NCI-H510A (cell line): ENCODE results near the gene FAM53C.
"Not testable (repeated sequence)": the region's sequence is repeated elsewhere in the genome, so short reads cannot be mapped to it uniquely, and the experiment has no call there.

Experiments
- DNase-seq: peaks from one replicate; lab custom pipeline; 2025; lab: John Stamatoyannopoulos, UW

The FAM53C gene

DNA sequence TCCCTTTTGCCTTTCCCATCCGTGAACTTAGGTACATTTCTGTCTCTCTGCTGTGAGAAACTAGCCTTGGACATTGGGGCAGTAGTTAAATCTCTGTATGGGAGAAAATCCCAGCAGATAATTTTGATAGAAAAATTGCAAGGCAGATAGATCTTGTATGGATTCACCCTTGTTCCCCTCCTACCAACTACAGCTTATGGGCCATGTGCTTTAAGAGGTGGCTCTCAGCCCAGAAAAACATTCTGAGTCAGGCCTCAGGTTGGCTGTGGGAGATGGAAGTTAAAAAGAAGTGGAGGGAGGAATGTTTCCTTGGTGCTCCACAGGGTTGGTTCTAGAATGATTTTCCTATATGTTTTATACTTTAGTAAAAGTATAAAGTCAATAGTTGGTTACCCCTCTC is 13.0 kb downstream of the FAM53C start:
- no peak for DNase-seq

DNA sequence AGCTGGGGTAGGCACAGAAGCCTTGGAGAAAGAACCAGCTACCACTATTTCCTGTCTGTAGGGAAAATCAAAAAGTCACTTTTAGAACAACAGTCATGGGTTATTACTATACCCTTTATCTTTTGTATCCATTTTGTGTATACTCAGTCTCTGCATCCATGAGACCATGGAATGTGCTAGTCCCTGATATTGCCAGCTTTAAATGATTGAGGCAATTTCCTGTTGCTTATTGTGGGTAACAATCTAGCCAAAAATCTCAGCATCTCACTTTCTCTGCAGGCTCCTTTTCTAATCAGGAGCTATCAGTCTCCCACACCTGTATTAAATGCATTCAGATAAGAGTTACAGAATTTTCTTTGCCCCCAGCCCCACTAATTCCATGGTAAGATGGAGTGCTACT is 13.5 kb downstream of the FAM53C start:
- no peak for DNase-seq

DNA sequence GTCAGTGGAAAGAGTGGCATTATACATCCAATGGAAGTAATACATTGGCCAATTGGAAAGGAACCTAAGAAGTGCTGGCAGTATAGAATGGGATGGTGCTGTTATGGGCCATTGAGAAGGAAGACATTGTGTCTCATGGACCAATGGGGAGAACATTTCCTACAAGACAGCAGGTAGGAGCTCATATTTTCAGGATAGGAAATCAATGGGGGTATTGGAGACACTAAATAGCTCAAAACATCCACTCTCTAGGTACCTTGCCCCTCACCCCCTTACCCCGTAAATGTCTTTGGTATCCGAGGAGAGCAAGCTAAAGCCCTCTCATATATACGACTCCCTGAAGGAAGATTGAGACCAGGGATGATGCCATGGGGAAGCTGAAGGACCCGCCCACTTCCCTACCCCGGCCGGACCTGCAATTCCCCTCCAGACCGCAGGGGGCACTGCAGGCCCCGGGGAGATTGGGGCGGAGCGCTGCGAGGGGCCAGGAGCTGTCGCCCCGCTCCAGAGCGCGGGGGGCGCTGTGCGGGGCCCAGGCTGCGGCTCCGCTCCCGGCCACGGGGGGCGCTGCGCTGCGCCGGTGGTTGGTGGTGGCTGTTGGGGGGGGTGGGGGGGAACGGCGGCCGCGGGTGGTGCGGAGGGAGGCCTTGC is 14.1 kb downstream of the FAM53C start, which contains the start of gene KDM3B:
KDM3B (plus strand) TSS at position 615 of the 651 bp plus-strand sequence. CDS start 111 bp downstream, outside the sequence.
- no peak for DNase-seq

DNA sequence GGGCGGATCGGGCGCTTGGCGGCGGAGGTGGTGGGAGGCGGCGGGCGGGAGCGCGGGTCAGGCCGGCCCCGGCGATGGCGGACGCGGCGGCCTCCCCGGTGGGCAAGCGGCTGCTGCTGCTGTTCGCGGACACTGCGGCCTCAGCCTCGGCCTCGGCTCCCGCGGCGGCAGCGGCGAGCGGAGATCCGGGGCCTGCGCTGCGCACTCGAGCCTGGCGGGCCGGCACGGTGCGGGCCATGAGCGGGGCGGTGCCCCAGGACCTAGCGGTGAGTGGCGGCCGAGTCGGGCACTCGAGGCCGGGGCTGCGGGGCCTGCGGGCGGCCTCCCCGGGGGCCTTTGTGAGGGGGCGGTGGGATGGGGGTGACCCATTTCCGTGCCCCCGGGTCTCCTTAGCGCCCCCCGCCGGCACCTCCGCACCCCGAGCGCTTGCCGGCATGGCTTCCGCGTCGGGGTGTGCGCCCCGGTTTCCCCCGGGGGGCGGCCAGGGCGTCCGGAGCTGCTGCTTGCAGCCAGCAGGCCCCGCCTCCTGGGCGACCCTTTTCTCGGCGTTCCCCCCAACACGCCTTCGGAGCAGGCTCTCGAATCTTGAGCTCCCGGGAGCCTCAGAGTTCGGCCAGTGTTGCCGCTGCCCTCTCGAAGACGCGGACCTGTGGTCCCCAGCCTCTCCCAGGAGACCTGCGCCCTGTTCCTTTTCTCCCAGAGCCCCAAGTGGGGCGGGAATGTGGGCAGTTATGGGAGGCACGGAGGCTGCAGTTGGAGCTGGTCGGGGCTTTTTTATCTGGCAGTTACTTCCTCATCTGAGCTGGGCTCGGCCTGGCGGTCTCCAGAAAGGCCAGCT is 14.9 kb downstream of the FAM53C start:
- DNase-seq, result no peak

DNA sequence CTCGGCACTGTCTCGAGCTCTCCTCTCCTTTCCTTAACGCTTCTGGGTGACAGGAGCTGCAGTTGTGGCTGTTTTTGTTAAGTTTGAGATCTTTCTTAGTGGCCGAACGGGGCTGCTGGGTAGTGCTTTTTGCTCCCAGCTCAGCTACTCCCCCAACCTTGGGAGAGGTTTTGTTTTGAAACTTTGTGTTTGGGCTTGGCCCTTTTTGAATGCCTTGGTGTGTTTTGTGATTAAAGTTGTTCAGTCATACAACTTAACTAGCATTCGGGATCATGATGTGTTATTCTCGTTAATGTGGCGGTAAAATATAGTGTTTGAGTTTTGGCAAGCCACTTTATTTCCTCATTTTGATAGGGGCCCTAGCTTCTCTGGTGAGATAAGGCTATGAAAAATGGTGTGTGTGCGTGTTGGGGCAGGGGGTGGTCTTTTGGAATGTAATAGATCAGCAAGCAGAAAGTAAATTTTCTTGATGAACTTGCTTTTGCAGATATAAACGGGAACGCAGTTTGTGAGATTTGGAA is 15.6 kb downstream of the FAM53C start:
- DNase-seq, result no peak

DNA sequence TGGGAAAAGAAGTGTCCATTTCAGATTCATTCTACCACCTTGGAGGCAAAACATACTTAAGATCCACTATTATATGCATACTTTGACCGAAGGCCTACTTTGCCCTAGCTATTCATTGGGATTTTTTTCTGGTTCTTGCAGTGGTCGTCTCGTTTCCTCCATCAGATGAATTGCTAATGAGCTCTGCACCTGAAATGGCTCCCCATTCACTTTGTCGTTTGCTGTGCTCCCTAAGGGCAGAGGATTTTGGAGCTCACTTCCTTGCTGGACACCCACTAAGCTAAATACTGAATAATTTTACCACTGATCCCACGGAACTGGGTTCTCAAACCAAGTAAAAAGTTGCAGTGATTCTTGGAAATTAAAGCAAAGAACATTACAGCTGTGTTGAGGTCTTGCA is 16.3 kb downstream of the FAM53C start:
- no peak for DNase-seq

DNA sequence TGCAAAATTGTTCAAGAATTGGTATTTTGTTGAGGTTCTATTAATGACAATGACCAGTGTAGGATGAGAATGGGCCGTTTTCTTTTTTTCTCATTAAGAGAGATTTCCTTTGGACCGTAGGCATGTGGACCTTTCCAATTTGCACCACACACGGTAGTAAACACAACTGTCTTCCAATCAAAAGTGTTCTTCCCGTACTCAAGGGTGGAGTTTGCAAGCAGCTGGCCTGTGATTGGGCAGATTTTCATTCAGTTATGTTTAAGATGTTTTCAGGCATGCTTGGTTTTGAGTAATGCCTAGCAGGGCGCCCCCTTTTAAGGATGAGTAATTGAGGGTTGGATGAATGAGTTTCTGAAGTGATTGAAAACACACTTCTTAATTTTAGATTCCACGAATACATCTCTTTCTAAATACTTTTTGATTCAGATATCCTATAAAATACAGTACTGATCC is 16.9 kb downstream of the FAM53C start:
- DNase-seq, result no peak

DNA sequence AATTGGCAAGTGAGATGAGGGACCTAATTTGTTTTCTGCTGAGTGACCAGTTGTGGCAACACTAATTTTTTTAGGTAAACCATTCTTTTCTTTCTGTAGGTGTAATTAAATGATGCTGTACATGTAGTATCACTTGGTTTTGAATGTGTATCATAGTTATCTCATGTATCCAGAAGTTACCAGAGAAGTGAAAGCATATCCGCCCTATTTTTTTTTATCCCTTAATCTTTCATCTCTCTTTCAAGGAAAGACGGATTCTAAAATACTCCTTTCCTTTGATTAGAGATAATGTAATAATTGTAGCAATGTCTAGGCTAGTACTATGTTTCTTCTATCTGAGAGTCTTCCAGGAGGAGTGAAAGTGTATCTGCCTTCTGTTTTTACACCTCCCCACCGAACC is 21.6 kb downstream of the FAM53C start:
- DNase-seq, result no peak

DNA sequence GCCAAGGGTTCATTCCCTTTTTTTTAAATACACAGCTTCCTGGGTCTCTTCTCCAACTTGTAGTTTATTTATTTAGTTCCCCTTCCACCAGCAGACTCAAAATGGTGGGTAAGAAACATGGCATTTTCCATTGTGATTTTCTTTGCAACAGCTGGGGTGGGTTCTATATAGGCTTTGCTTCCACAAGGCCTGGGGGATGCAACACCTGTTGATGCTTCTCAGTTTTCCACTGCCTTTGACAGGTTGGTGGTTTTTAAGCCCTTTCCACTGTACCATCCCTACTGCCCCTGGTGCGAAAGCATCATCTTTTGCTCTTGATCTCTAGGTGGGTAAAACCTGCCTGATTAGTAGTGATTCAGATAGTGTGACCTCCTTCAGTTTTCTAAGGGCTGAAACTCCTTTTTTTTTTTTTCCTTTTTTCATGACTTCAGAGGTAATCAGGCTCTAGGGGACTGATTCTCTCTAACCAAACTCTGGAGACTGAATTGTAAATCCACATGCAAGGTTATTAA is 22.9 kb downstream of the FAM53C start:
- DNase-seq, result no peak

DNA sequence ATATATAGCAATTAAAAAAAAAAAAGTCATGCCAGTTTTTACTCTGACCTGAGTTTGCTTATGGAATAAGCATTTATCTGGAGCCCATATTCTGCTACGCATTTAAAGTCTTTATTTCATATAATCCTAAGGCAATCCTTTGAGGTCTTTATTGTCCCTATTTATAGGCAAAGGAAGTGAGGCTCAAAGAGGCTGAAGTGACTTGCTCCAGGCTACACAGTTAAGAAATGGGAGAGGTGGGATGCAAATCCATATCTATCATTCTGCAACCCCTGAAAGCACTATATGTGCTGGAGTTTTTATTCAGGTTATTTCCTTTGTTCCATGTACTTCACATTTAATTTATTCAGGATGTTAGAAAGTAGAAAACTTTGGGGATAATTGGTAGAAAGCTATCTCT is 26.5 kb downstream of the FAM53C start:
- no peak for DNase-seq

DNA sequence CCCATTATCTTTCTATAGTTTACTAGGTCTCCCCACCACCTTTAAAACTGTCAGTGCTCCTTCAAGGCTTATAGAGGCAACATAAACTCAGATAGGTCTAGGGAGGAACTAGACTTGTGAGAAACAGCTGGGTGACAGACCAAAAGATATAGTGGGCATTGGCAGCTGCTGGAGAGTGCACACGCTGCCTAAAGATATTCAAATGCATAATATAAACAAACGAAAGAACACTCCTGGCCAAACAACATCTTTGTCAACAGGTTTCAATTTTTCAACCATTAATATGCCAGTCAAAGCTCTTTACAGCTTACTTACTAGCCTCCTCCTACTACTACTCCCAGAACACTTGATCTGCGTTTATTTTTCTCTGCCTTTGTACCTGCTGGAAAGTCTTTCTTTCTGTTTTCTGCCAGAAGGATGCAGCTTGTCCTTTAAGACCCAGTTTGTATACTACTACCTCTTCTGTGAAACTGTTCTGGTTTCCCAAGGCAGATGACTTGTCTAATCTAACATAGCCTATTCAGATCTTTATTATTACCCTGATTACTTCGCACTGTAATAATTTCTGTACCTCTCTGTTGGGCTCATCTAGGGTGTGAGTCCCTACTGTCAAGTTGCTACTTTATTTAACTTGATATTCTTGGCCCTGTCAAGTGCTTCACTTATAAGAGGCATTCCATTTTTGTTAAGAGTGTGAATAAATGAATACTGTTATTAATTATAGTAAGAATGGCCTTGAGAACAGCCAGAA is 28.7 kb downstream of the FAM53C start:
- no peak for DNase-seq

DNA sequence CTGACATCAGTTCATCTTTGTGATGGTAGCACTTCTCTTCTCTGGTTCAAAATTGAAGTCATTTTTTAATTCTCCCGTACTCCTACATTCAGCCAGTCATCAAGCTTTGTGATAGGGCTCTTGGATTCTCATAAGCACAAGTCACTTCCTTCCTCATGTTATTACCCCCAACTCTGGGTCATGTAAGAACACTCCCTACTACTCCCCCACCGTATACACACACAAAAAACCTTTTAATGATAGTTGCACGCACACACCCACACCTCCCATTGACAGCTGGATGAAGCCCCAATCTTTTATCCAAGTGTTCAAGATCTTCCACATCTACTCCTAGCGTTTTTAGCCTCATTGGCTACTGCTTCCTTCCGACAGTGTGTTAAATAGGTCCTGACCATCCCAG is 31.2 kb downstream of the FAM53C start:
- DNase-seq, result no peak

DNA sequence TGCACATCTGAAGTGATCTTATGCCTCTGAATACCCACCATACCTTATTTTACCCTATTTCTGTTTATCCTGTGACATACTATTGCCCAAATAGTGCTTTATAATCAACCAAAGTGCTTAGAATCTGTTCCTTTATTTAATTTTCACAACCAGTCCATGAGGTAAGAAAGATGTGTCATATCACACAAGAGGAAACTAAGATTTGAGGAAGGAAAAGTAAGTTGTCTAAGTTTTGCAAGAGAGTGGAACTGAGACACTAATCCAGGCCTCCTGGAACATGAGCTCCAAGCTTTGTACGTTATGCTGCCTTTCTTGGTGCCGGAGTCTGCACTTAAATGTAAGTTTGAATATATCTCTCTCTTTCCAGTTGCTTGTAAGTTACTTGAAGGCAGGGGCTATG is 31.6 kb downstream of the FAM53C start:
- DNase-seq, result no peak

DNA sequence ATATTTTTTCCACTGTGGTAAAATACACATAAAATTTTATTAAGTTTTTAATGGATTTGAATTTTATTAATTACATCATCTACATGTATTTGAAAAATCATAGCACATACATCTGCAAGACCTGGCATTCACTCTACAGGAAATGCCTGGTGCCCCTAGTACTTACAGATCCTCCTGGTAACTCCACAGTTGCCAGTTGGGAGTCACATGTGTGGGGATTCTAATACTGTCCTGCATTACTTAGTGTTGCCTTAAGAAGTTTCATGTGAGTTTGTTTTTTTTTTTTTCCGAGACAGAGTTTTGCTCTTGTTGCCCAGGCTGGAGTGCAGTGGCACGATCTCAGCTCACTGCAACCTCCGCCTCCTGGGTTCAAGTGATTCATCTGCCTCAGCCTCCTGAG is 32.5 kb downstream of the FAM53C start:
- DNase-seq, result no peak

DNA sequence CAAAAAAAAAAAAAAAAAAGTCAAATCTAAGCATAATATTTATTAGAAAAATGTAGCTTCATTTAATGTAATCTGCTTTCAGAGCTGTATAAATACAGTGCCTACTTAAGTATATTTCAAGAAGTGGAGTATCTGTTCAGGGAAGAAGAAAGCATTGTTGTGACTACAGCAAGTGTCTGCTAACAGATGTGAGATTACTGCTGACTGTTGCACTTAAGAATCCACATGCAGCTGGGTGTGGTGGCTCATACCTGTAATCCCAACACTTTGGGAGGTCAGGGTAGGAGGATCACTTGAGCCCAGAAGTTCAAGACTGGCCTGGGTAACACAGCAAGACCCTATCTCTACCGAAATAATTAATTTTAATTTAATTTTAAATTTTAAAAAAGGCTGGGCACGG is 33.4 kb downstream of the FAM53C start:
- no peak for DNase-seq

DNA sequence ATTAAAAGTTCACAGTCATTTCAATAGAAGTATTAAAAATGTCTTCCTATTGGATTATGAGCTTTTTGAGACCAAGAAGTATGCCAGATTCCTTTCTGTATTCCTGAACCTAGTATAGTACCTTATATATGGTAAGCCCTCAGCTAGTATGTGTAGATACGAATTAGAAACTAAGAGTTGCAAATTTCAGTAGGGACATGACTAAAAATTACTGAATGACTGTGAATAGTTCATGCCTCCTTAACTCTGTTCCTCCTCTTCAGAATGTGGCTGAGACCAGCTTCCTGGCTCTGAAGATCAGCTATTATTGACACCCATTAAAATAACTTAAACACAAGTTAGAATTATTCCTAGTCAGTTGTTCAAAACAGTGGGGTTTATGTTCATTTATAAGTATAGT is 34.2 kb downstream of the FAM53C start:
- DNase-seq, result no peak

DNA sequence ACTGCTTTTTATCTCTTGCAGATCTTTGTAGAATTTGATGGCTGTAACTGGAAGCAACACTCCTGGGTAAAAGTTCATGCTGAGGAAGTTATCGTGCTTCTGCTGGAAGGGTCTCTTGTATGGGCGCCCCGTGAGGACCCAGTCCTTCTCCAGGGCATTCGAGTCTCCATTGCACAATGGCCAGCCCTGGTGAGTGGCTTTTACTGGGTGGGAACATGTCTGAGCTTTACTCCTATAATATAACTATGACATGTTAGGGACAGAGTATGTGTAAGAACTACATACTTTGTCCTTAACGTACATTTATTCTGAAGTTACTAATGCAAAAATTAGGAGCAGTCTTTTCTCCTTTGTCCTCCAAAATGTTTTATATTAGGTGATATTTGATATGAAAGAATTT is 34.6 kb downstream of the FAM53C start:
- no peak for DNase-seq

DNA sequence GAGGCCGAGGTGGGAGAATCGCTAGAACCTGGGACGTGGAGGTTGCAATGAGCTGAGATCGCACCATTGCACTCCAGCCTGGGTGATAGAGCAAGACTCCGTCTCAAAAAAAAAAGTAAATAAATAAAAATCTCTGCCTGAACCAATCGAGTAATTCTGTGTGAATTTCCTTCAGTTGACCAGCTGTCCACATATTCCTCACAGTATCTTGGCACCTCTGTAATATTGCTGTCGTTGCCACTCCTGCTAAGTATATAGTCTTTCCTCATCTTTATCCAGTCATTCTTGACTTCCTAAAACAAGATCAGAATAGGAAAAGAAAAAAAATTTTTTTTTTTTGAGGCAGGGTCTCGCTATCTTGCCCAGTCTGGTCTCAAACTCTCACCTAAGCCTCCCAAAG is 44.3 kb downstream of the FAM53C start:
- DNase-seq, result no peak

DNA sequence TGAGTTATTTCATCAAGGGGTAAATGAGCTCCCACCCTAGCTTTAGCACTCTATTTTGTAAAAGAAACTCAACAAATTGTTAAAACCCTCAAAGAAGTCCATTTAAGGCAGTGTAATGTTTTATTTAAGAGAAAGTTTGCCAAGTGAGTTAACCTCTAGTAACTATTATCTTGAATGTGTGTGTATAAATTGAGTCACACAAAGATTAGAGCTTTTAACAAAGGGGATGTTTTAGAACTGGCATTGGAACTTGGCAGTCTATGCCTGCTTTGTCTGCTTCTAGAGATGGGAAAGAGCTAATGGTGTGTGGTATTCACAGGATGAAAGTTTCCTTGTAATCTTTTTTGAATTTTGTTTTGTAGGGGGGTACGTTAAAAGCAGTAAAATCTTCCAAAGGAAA is 47.6 kb downstream of the FAM53C start:
- DNase-seq, result no peak

DNA sequence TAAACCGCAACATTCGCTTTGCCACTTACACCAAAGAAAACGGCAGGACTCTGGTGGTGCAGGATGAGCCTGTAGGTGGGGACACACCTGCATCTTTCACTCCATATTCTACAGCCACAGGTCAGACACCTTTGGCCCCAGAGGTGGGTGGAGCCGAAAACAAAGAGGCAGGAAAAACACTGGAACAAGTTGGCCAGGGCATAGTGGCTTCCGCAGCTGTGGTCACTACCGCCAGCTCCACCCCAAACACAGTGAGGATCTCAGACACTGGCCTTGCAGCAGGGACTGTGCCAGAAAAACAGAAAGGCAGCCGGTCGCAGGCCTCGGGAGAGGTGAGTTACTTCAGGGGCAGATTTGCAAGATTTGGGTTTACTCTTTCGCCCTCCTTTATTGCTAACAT is 48.2 kb downstream of the FAM53C start:
- DNase-seq, result no peak

DNA sequence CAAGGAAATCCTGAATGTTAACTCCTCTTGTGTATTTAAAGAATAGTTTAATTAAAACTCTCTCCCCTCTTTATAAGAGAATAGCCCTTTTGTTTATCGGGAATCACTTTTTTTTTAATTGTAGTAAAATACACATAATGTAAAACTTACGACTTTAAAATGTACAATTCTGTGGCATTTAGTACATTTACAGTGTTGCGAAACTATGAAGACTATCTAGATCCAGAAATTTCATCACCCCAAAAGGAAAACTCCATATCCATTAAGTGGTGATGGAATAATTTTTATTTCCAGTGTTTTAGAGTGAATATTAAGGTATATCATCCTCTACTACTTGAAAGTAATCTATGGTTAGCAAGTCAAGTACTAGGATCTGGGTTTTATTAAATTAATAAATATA is 51.3 kb downstream of the FAM53C start:
- no peak for DNase-seq

DNA sequence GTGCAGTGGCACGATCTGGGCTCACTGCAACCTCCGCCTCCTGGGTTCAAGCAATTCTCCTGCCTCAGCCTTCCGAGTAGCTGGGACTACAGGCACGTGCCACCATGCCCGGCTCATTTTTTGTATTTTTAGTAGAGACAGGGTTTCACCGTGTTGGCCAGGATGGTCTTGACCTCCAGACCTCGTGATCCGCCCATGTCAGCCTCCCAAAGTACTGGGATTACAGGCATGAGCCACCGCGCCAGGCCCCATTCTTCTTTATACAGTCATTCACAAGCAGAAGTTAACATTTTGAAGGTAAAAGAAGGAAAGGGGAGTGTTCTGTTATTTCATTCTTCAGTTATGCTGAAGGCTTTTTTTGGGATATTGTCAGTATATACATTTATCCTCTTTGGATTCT is 51.8 kb downstream of the FAM53C start:
- not testable (repeated sequence) for DNase-seq
